Fibroblast of mammary gland (primary cell): Measurements from ENCODE around the gene TGM4.

Experiments
- DNase-seq: peaks from one replicate; pipeline ENCODE4 v3.0.0-alpha.2; 2010; ENCODE audit warnings: low read depth
- H3K4me3 ChIP-seq: 2 replicates; pipeline ENCODE4 v1.5.1; 2011; ENCODE audit warnings: low read depth, mild to moderate bottlenecking, low read length, moderate library complexity; ENCODE audit not compliant: control insufficient read depth
- TF ChIP-seq, protein P1 (sequence below): conservative IDR thresholded peaks from 2 replicates; pipeline ENCODE4 v1.5.1; 2011; ENCODE audit warnings: low read depth, low read length, inconsistent platforms; ENCODE audit not compliant: control insufficient read depth, insufficient read depth

TGM4 gene

DNA sequence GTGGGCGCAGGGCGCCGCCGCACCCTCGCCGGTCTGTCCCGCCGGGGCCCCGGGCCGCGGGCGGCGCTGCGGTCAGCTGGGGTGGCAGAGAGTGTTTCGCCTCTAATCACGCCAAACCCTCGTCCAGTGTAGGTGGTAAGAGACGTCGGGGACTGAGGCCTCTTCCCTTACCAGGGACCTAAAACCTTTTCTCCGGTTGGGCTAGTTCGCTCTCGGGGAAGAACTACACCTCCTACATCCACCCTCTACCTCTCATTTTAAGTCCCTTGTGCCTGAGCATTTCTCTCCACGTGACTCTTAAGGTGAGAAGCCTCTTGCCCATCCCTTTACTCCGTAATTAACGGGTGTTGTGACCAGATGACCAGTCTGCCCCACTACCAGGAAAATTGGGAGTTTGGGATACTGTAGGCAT lies 12.2 kb upstream of the TGM4 start:
- H3K4me3 ChIP-seq, result peak overlapping the region; percentile 49
- peak; percentile 36 for DNase-seq
- TF ChIP-seq, protein P1, sequence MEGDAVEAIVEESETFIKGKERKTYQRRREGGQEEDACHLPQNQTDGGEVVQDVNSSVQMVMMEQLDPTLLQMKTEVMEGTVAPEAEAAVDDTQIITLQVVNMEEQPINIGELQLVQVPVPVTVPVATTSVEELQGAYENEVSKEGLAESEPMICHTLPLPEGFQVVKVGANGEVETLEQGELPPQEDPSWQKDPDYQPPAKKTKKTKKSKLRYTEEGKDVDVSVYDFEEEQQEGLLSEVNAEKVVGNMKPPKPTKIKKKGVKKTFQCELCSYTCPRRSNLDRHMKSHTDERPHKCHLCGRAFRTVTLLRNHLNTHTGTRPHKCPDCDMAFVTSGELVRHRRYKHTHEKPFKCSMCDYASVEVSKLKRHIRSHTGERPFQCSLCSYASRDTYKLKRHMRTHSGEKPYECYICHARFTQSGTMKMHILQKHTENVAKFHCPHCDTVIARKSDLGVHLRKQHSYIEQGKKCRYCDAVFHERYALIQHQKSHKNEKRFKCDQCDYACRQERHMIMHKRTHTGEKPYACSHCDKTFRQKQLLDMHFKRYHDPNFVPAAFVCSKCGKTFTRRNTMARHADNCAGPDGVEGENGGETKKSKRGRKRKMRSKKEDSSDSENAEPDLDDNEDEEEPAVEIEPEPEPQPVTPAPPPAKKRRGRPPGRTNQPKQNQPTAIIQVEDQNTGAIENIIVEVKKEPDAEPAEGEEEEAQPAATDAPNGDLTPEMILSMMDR, result no peak

DNA sequence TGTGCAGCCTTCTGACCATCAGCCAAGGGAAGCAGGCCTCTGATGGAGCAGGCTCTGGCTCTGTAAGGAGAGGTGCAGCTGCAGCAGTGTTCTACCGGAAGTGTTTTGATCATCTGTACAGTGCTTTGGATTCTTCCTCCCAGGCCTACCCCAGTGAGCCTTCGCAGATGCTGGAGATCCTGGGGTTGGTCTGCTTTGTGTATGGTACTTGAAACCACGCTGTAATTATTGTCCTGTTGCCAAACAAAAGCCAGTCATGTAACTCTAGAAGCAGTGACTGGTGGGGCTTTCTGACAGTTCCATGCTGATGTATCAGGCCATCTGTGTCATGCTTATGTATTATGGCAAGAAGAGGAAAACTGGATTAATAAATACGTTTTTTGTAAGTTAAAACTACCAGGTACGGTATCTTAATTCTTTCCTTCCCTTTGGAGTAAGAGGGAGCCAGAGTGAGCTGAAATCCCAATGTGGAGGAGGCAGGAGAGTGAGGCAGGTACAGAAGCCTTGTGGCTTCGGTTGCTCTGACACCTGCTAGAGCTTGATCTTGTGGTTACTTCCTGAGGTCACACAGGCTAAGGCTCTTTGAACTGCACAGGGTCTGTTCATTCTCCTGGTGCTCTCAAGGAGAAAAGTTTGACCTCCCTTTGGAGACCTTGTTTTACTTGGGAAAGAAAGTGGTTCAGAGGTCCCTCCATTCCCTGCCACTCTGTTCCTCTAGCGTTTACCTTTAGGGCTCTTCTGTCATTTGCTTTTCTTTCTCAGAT lies 9.0 kb upstream of the TGM4 start:
- TF ChIP-seq, protein P1, result no peak
- peak; percentile 37 for DNase-seq
- no peak overlapping the region for H3K4me3 ChIP-seq

DNA sequence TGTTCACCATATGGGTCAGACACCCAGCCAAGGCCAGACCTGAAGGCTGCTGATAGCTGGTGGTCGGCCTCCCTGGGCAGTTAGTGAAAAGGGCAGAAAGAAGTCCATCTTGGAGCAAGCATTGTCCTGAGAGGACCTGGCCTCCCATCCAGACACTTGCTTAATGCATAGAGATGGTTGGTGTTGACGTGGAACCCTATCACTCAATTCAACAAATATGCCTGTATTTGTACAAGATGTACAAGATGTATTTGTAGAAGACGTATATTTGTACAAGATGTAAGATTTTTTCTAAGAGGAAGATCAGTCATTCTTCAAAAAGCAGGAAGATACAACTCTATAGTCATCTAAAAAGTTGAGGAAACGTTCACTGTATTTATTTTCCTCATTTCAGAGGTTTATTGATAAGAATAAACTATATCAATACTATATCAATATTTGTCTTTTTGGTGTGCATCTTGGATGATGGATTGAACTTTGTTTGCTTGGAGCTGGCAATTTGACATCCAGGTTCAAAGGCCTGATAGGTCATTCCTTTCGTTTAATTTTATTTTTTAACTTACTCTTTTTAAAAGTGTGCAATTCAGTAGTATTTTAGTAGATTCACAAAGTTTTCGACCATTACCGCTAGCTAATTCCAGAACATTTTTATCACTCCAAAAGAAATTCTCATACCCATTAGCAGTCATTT lies 6.8 kb upstream of the TGM4 start:
- TF ChIP-seq, protein P1, result no peak
- H3K4me3 ChIP-seq, result no peak overlapping the region
- no peak for DNase-seq

DNA sequence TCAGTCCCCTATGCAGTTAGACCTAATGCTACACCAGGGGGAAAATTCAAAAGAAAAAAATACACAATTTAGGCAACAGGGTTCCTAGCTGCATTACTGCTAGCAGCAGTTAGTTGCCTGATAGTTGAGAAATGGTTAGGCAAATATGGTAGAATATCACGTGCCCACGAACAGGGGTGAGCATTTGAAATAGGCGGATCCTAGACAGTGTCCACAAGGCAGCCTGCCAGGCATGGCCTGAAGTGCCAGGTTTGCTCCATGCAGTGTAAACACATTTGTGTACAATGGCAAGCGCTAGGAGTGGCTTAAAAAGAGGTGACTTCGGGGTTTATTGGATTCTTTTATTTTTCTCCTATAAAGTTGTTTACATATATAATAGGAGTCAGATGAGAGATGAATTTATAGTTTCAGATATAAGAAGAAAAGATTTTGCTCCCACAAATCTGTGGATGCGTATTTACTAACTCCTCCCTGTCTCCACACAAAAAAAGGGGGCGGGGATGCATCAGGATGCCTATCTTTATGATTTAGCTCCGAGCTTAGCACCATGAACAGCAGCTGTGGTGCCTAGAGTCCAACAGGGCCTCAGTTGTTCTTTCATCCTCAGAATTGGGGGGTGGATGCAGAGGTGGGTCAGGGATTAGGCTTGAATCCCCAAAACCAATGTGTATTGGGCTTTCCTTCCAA lies 3.9 kb upstream of the TGM4 start:
- DNase-seq, result no peak
- TF ChIP-seq, protein P1, result no peak
- no peak overlapping the region for H3K4me3 ChIP-seq

DNA sequence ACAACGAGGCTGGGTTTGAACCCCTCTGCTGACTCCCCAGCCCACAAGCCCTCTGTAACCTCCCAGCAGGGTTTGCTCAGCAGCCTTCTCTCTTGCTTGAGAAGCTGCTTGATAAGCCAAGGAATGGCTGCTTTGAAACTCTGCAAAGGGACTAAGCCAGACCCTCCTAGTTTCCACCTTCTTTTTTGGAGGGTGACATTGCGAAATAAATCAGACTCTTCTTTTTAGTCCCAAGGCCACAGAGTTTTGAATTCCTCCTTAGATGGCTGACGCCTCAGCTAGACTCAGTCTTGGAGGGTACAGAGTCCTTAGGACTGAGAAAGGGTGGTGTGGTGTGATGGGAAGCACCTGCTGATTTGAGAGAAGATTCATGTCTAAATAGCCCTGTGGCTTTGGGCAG lies 1.2 kb downstream of the TGM4 start:
- no peak for DNase-seq
- TF ChIP-seq, protein P1, result no peak
- no peak overlapping the region for H3K4me3 ChIP-seq

DNA sequence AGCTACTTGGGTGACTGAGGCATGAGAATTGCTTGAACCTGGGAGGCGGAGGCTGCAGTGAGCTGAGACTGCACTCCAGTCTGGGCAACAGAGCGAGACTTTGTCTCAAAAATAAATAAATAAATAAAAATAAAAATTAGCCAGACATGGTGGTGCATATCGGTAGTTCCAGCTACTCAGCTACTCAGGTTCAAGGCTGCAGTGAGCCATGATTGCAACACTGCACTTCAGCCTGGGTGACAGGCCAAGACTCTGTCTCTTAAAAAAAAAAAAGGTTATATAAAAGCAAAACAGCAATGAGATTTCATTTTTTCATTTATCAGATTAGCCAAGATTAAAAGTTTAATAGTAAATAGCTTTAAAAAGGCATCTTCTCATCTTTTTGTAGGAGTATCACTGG lies 2.9 kb downstream of the TGM4 start:
- DNase-seq, result no peak
- TF ChIP-seq, protein P1, result no peak
- no peak overlapping the region for H3K4me3 ChIP-seq
